Activated CD8-positive, alpha-beta memory T cell treated with anti-CD3 and anti-CD28 coated beads, Interleukin-2, amount 50 U/mL, for 1 hour (primary cell): ENCODE measurements around the gene NAGLU.
A peak's percentile ranks its signal among the peaks of the same experiment; 100 is the strongest.

Experiments used
- DNase-seq: peaks from one replicate; pipeline ENCODE4 v3.0.0-alpha.2; 2020; ENCODE audit errors: extremely low read depth

Gene NAGLU

DNA sequence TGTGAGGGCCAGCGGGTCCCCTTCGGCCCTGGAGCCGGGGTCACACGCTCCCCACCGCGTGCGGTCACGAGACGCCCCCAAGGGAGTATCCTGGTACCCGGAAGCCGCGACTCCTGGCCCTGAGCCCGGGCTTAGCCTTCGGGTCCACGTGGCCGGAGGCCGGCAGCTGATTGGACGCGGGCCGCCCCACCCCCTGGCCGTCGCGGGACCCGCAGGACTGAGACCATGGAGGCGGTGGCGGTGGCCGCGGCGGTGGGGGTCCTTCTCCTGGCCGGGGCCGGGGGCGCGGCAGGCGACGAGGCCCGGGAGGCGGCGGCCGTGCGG is at the start of gene NAGLU:
TSS of gene NAGLU (plus strand) at position 194 of the 324 bp plus-strand sequence. CDS start at position 226, 32 bp downstream.
- DNase-seq, result no peak

DNA sequence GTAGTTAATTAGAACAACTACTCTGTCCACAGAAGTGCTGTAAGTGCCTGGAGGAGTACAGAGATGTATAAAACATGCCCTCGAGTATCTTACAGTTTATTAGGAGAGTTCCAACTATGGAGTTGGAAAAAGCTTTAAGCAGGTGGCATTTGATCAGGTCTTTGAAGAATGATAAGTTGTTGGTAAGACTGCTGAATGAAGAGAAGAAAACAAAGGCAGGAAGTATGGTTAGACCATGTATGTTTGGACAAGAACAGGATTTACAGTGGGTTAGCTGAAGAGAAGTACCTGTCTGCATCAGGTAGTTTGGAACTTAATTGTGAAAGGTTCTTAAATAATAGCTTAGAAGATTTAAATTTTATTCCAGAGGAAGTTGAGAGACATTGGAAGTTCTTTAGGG is 48.0 kb upstream of the NAGLU start:
- DNase-seq, result no peak

DNA sequence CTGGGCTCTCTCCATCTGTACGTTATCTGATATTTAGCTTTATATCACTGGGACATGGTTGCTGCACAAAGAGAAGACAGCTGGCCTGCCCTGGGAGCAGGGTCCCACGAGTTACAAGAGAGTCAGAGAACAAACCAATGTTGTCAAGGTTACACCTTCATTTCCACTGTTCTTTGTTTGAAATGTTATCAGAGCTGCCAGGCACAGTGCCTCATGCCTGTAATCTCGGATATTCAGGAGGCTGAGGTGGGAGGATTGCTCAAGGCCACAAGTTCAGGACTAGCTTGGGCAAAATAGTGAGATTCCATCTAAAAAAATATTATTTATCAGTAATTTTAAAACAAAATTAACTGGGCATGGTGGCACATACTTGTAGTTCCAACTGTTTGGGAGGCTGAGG is 42.7 kb upstream of the NAGLU start:
- DNase-seq, result no peak

- DNase-seq, result no peak
These were observed 41.4 kb upstream of the NAGLU start for GRCh38 chr17:42494673-42495072.

DNA sequence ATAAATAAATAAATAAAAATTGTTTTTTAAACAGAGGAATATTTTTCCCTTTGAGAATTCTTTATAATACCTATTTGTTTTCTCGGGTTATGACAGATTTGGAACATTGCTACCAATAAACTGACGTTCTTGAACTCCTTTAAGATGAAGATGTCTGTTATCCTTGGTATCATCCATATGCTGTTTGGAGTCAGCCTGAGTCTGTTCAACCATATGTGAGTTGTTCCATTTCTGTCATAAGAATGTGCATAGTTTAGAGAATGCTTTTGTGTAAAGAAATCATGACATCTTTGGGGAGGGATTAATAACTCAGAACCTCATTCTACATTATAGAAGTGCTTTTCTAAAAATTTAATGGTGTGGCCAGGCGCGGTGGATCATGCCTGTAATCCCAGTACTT is 37.2 kb upstream of the NAGLU start:
- no peak for DNase-seq

GRCh38 chr17:42502091-42502490 is 34.0 kb upstream of the NAGLU start:
- no peak for DNase-seq

GRCh38 chr17:42502926-42503325 is 33.1 kb upstream of the NAGLU start:
- DNase-seq, result no peak

DNA sequence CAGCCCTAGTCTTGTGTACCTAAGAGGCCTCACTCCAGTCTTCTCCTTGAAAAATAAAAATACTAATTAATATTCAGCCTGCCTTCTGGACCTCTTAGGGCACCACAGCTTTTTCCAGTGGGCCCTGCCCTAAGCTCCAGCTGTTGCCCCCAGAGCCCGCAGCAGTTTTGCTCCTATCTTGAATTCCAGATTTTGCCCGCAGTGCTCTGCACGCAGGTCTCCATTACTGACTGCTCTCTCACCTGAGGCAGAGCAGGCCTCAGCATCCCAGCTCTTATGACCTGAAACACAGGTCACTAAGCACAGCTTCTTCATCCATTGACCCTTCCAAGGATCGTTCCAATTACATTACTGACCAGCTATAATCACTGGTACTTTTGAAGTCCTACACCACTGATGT is 28.4 kb upstream of the NAGLU start:
- DNase-seq, result no peak

DNA sequence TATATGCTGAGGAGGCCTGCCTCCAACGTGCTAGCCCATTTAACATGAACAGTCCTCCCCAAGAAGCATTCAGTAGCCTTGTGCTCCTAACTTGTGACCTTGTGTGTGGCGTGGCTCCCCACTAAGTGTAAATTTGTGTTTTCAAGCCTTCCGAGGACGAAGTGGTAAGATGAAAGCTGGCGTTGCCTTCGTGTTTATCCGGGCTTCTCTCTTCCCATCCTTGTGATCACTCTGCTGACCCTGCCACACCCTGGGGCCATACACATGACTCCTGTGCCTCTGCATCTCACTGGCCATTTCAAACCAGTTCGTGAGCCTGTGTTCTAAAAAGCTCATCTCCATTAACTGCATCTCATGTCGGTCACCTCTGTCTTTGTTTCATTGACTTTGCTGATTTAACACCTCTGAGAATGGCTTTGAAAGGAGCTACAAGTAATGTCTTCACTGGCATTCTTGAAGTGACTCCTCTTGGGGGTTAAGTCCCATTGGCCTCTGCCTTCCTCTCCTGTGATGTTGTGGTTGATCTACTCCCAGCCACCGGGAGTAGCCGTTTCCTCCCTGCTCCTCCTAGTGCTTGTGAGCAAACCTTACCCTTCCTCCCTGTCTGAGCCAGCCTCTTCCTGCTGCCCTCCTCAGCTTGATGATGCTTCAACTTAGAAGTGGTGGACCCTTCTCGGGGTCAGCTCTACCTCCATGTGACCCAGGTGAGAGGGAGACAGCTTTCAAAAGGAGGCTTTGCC is 27.4 kb upstream of the NAGLU start:
- no peak for DNase-seq

- no peak for DNase-seq
These were observed 26.6 kb upstream of the NAGLU start for GRCh38 chr17:42509409-42509808.

DNA sequence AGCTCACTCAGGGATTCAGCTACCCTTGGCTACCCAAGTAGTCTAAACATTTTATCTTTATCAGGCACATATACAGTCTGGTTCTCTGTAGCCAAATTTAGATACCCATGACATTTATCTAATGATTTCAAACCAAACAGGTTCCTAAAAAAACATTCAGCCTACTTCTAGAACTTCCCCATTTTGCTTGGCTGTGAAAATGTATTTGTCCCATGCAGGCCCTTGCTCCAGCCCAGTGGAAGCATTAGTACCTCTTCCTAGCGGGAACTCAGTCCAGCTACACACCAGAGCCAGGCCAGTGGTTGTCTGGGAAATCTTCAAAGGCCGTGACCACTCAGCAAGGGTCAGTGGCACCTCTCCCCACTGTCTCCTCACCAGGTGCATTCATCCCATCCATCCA is 26.2 kb upstream of the NAGLU start:
- no peak for DNase-seq

DNA sequence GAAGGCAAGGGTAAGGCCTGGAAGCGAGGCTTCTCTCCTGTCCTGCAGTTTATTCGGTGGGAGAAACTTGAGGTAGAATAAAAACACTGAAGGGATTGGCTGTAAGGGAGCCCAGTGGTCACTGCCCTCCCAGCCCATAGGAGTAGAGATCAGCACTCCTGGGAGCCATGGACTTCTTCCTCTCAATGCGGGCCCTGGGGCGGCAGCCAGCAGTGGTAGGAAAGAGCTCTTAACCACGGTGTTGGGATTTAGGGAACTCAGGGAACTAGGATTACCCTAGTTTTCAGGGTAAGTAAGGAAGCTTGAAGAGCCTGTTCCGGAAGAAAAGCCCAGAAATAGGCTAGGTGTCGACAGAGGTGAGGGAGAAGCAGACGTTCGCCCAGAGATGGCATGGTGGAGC is 23.8 kb upstream of the NAGLU start:
- no peak for DNase-seq

GRCh38 chr17:42512733-42513251 is 23.2 kb upstream of the NAGLU start:
- no peak for DNase-seq

DNA sequence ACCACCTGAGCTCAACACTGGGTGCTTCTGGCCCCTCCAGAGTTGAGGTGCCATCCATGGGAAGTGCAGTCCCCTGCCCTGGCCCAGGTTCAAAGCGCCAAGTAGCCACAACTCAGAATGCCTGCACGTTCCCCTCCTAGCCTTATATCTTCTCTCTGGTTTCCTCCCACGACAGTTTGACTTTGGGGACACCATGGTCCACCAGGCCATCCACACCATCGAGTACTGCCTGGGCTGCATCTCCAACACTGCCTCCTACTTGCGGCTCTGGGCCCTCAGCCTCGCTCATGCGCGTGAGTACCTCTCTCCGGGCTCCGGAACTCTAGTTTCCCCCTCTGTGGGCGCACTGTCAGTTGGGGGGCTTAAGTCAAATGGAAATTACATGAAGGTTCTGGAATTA is 22.4 kb upstream of the NAGLU start:
- no peak for DNase-seq

GRCh38 chr17:42514279-42514678 is 21.8 kb upstream of the NAGLU start:
- no peak for DNase-seq

- DNase-seq, result no peak
These were observed 21.2 kb upstream of the NAGLU start for GRCh38 chr17:42514867-42515266.

- peak; percentile 46 for DNase-seq
These were observed 18.5 kb upstream of the NAGLU start for GRCh38 chr17:42517516-42517915.

DNA sequence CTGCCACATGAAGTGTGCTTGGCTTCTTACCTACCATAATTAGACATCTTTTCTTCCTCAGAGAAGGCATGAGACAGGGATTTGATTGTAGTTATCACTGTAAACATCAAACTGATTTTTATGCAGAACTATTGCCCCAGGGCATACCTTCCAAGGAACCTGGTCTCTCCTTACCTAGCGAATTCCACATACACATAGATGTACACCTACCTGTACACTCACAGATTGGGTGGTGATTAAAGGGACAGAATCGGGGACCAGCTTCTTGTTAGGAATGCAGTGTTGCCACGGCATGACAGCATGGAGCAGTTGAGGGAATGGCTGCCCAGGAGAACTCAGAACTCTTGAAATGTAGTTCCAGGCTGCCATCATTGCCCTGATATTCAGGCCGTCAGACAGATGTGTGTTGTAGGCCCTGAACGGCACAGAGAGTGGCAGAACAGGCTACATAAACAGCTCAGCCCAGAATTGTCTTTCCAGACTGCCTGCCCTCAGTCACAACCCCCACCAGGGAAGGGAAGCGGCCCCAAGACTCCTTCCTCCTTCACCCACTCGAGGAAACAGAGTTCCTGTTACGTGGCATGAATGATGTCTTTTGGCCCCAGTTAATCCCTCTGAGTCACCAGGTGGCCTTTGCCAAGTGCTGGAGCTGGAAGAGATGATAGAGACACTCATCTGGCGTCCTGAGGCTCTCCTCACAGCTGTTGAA is 17.8 kb upstream of the NAGLU start:
- DNase-seq, result no peak

DNA sequence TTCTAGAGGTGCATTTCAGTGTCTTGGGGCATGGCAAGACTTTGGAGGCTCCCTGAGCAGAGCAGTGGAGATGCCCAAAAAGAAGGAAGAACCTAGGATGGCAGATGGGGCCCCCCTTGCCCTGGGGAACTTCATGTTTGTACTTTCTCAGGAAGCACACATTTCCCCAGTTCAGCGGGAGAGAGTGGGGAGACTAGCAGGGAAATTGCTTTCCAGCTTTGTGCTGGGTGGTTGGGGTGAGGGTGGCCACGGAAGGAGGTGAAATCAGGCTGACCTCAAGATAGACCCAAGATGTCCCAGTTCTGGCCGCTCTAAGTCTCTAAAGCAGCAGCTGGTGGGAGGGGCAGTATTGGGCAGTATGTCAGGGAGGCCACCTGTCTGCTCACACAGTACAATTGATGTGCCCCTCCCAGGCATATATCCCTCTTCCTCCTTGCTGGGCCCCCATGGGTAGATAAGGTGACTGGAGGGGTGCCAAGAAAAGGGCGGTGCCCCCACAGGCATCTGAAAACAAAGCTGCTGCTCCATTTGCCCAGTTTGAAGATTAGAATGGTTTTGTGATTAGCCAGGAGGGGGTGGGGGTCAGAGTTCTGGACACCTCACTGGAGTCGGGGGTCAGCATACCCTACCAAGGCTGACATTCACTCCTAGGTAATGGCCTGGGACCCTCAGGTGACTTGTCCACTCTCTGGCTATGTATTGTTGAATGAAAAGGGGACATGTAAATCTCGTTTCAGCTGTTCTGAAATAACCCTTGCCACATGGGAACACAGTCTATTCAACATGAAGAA is 17.1 kb upstream of the NAGLU start:
- DNase-seq, result no peak

- no peak for DNase-seq
These were observed 16.2 kb upstream of the NAGLU start for GRCh38 chr17:42519546-42520491.

- no peak for DNase-seq
These were observed 15.5 kb upstream of the NAGLU start for GRCh38 chr17:42520540-42520951.
